Memory B cell (primary cell): Measurements from ENCODE around the gene ASCC1.

ENCODE experiments used
- ATAC-seq: fragments of 150-1000 bp; cut with Tn5 transposase; 2 replicates; pipeline ENCODE4 v1.10.0; 2021; ENCODE audit warnings: low read depth, mild to moderate bottlenecking, moderate library complexity
- DNase-seq, 2 donors: peaks; one replicate each; pipeline ENCODE4 v3.0.0; 2022; ENCODE audit warnings: low spot score in 2 of 2
- H3K27ac Mint-ChIP-seq: one replicate; pipeline ENCODE4 v1.8.0; 2022; ENCODE audit warnings: mild to moderate bottlenecking, moderate library complexity, mixed read lengths
- H3K27me3 Mint-ChIP-seq: one replicate; pipeline ENCODE4 v1.8.0; 2022; ENCODE audit warnings: mixed read lengths
- H3K36me3 Mint-ChIP-seq: one replicate; pipeline ENCODE4 v1.8.0; 2022; ENCODE audit warnings: mild to moderate bottlenecking, mixed read lengths
- H3K4me1 Mint-ChIP-seq: one replicate; pipeline ENCODE4 v1.8.0; 2022; ENCODE audit warnings: mixed read lengths
- H3K4me3 Mint-ChIP-seq: one replicate; pipeline ENCODE4 v1.8.0; 2022; ENCODE audit warnings: mild to moderate bottlenecking, moderate library complexity, mixed read lengths
- H3K9me3 Mint-ChIP-seq: one replicate; pipeline ENCODE4 v1.8.0; 2022; ENCODE audit warnings: mixed read lengths

ASCC1 gene

GRCh38 chr10:72082856-72083789 is 133.0 kb downstream of the ASCC1 start:
- Mint-ChIP-seq H3K4me1 (peaks cover 59% of the 10 kb centered on the region), H3K27ac (peak overlapping the region; percentile 95), H3K9me3 (no peaks in the 10 kb centered on the region), H3K4me3 (no peak overlapping the region), H3K36me3 (peaks cover 8% of the 10 kb centered on the region), H3K27me3 (no peaks in the 10 kb centered on the region)
- ATAC-seq (no peak), DNase-seq (no peak)

DNA sequence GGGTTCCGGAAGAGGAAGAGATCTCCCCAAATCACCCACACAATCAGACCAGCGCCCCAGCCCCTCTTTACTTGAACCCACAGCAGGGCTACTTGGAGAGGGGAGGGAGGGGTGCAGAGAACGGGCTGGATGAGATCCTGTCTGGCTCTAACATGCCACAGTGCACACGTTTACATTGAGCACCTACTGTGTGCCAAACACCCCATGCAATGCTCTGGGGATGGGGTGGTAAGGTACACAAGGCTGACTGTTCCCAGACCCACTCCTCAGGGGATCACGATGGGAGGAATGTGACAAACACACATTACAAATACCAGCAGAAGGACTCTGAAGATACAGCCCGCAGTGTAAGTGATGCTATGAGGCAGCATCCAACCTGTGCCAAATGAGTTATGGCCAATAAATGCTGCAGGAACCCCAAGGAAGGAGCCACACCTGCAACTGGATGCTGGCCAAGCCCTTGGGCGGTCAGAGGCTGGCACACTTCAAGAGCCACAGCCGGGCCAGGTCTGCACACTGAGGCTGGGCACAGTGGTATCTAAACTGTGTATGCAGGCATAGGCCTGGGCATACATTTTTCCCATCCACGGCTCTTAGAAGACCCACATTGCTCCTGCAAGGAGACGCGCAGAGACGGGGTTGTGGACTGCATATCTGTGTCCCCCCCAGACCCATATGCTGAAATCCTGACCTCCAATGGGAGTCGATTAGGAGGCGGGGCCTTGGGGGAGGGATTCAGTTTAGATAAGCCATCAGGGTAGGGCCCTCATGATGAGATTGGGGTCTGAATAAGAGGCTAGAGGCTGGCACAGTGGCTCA is 134.1 kb downstream of the ASCC1 start:
- no peak overlapping the region for H3K4me3 Mint-ChIP-seq
- ATAC-seq (no peak), DNase-seq (no peak)
- H3K4me1 Mint-ChIP-seq = peaks cover 64% of the 10 kb centered on the region
- H3K27ac Mint-ChIP-seq = peak overlapping the region; percentile 80
- H3K27me3 Mint-ChIP-seq = no peaks in the 10 kb centered on the region
- H3K9me3 Mint-ChIP-seq = no peaks in the 10 kb centered on the region
- H3K36me3 Mint-ChIP-seq = peaks cover 8% of the 10 kb centered on the region

DNA sequence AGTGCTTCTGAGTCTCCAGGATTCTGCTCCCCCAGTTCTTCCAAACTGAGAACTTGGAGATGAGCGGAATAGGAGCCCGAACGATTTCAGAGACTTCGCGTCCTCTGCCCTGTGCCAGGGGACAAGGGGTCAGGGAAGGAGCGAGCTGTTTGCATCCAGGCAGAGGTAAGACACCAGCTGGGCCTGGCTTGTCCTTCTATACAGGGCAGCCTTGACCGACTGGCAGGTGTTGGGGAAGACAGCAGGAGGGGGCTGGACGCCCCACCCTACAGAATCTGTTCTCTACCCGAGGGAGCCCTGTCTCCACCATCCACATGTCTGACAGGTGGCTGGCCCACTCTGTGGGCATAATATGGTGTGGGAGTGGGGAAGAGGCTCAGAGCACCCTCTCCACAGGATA is 134.9 kb downstream of the ASCC1 start:
- Mint-ChIP-seq H3K4me3 (peak overlapping the region; percentile 28), H3K27me3 (no peaks in the 10 kb centered on the region), H3K36me3 (peaks cover 7% of the 10 kb centered on the region), H3K4me1 (peaks cover 62% of the 10 kb centered on the region), H3K9me3 (no peaks in the 10 kb centered on the region), H3K27ac (peak overlapping the region; percentile 80)
- DNase-seq = no peak
- no peak for ATAC-seq

DNA sequence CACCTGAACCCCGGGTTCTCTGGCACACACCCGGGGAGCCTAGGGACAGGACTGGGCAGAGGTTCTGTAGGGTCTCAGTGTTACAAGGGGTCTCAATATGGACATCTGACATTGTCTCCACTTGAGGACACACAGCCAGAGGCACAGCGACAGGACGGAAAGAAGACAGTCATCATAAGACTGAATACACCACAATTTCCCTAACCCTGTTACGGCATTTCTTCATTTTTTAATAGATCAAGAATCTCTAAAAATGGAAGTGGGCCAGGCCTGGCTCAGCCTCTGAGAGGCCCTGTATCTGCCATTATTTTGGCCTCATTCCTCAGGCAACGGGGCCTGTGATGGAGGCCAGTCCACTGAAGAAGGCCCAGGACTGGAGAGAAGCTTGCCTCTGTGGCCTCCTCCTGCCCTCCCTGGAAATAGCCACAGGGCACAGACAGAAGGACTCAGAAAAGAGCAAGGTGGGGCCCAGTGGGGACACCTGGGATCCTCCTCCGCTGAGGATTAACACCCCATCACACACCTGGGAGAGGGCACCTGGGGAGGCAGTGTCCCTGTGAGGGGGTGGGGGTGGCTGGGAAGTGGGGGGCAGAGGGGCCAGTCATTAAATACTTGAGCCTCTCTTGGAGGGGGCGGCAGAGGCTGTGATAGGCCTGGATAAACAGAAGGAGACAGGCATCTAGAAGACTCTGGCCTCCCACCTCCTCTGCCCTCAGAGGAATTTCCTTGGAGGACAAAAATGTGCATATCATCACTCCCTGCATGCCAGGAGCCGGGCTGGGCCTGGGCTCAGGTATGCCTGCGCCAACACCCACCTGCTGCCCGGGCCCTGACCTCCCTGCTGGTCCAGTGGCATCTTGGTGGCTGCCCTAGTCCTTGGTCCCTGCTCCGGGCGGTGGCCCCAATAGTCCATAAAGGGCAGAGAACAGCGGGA is 135.8 kb downstream of the ASCC1 start:
- Mint-ChIP-seq H3K27me3 (no peaks in the 10 kb centered on the region), H3K36me3 (peaks cover under 1% of the 10 kb centered on the region), H3K4me1 (peaks cover 59% of the 10 kb centered on the region), H3K9me3 (no peaks in the 10 kb centered on the region), H3K27ac (peak overlapping the region; percentile 80), H3K4me3 (peak overlapping the region; percentile 55)
- peak; percentile 11 for ATAC-seq
- no peak for DNase-seq

DNA sequence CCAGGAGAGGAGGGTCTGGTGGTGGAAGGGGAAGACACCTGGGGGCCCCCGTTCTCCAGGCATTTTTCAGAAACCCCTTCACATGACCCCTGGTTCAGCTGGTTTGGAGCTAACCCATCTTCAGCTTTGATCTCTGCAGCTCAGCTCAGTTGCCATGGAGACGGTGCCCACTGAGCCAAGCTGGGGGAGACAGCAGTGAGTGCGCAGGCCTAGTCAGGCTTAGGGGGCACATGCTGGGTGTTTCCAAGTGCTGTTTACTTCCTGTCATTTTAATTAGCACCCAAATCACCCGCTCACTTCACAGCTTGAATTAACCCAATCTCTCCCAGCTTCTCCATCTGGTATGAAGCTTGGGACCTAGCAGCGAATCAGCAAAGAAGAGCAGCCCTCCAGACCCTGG is 136.7 kb downstream of the ASCC1 start:
- H3K9me3 Mint-ChIP-seq = no peaks in the 10 kb centered on the region
- ATAC-seq (peak; percentile 96), DNase-seq (peak; percentile 57 to 75)
- H3K4me1 Mint-ChIP-seq = peaks cover 59% of the 10 kb centered on the region
- peak overlapping the region; percentile 55 for H3K4me3 Mint-ChIP-seq
- H3K36me3 Mint-ChIP-seq = peaks cover 2% of the 10 kb centered on the region
- peak overlapping the region; percentile 80 for H3K27ac Mint-ChIP-seq
- H3K27me3 Mint-ChIP-seq = no peaks in the 10 kb centered on the region

GRCh38 chr10:72077275-72077990 is 138.6 kb downstream of the ASCC1 start:
- peak overlapping the region; percentile 80 for H3K27ac Mint-ChIP-seq
- no peak overlapping the region for H3K4me3 Mint-ChIP-seq
- no peaks in the 10 kb centered on the region for H3K27me3 Mint-ChIP-seq
- H3K4me1 Mint-ChIP-seq = peaks cover 52% of the 10 kb centered on the region
- H3K36me3 Mint-ChIP-seq = peaks cover 9% of the 10 kb centered on the region
- ATAC-seq = no peak
- no peak for DNase-seq
- H3K9me3 Mint-ChIP-seq = no peaks in the 10 kb centered on the region

- H3K4me1 Mint-ChIP-seq = peaks cover 49% of the 10 kb centered on the region
- no peak for DNase-seq
- no peak for ATAC-seq
- no peak overlapping the region for H3K4me3 Mint-ChIP-seq
- peak overlapping the region; percentile 51 for H3K27ac Mint-ChIP-seq
- peaks cover 9% of the 10 kb centered on the region for H3K36me3 Mint-ChIP-seq
- no peaks in the 10 kb centered on the region for H3K27me3 Mint-ChIP-seq
- H3K9me3 Mint-ChIP-seq = no peaks in the 10 kb centered on the region
These were observed 139.3 kb downstream of the ASCC1 start for GRCh38 chr10:72076756-72077155.

DNA sequence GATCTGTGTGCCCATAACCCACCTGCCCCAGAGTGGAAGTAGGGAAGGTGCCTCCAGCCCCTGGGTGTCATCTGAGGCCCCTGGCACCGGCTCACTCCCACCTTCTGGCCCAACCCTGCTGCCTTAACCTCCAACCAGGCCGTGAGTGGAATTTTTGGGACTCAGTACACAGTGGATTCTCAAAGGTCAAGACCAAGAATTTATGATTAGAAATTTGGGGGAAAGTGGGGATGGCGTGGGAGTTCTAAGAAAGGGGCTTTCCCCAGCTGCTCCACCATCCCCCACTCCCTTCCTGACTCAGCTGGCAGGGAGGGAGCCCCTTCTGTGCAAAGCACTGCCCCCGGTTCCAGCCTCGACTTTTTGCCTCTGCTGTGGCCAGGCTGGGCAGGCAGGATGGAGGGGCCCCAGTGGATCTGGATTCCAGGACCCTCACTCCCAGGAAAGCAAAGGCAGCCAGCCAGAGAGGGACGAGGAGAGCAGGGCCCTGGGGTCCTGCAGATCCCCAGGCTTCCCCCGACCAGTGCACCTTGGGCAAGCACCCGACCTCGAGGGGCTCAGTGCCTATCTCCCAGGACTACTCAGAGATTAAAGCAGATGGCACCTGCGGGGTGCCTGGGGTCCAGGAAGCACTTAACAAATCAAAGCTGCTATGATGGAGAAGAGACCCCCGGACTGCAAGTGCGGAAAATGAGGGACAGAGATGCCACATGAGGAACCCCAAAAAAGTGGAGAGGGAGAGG is 140.5 kb downstream of the ASCC1 start:
- DNase-seq (no peak), ATAC-seq (no peak)
- H3K27ac Mint-ChIP-seq = peak overlapping the region; percentile 51
- peaks cover 40% of the 10 kb centered on the region for H3K4me1 Mint-ChIP-seq
- H3K4me3 Mint-ChIP-seq = no peak overlapping the region
- H3K36me3 Mint-ChIP-seq = peaks cover 13% of the 10 kb centered on the region
- no peaks in the 10 kb centered on the region for H3K9me3 Mint-ChIP-seq
- no peaks in the 10 kb centered on the region for H3K27me3 Mint-ChIP-seq

GRCh38 chr10:72074574-72075375 is 141.3 kb downstream of the ASCC1 start:
- Mint-ChIP-seq H3K4me1 (peaks cover 33% of the 10 kb centered on the region), H3K9me3 (no peaks in the 10 kb centered on the region), H3K27ac (peak overlapping the region; percentile 51), H3K4me3 (no peak overlapping the region), H3K27me3 (no peaks in the 10 kb centered on the region), H3K36me3 (peaks cover 15% of the 10 kb centered on the region)
- DNase-seq (no peak), ATAC-seq (no peak)

DNA sequence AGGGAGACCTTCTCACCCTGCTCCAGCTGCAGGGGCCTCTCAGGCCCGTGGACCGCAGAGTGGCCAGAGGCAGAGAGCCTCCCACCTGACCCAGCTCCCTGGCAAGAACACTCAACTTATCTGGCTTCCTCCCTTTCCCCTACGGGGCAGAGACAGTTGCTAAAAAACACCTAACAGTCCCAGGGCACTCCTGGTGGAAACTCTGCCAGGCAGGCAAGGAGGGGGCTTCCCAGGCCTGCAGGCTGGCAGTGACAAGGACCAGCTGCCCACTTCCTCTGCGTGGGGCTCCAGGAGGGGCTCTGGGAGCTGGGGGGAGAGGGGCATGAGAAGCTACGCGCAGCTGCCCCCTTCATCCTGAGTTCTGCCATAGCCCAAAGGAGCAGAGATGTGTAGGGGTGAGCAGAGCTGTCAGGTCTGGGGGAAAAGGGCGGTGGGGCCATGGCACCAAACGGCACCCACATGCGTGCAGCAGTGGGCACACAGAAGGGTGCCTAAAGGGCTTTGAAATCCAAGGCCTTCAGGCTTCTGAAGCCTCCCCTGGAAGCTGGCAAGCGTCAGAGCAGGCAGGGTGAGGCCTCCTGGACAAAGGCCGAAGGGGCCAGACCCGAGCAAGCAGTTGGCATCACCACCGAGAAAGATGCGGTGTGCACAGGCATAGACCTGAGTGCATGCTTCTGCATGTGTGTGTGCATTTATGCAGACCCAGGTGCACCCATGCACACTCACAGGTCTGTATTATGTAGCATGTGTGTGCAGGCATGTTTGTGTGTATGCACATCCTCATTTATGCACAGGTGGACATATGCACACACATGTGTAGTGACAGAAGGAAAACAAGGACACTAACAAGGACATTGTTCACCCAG is 142.1 kb downstream of the ASCC1 start:
- DNase-seq (no peak), ATAC-seq (no peak)
- Mint-ChIP-seq H3K9me3 (no peaks in the 10 kb centered on the region), H3K4me3 (no peak overlapping the region), H3K27ac (peak overlapping the region; percentile 51), H3K36me3 (peaks cover 20% of the 10 kb centered on the region), H3K27me3 (no peaks in the 10 kb centered on the region), H3K4me1 (peaks cover 27% of the 10 kb centered on the region)

GRCh38 chr10:72072639-72073038 is 143.4 kb downstream of the ASCC1 start:
- Mint-ChIP-seq H3K27me3 (no peaks in the 10 kb centered on the region), H3K36me3 (peaks cover 28% of the 10 kb centered on the region), H3K9me3 (no peaks in the 10 kb centered on the region), H3K27ac (peak overlapping the region; percentile 75), H3K4me1 (peaks cover 18% of the 10 kb centered on the region), H3K4me3 (no peak overlapping the region)
- ATAC-seq (no peak), DNase-seq (no peak)
